K562 (cell line): ENCODE data around the gene XPC. TPM values are rescaled to one million over a fixed set of nuclear protein-coding genes. Genes with fewer than 3 reads are reported as not detected.

Experiments
- EHMT2 ChIP-seq: fragments of 450-650 bp; IDR thresholded peaks from 2 replicates; pipeline ENCODE4 v1.6.1; 2018; ENCODE audit warnings: antibody characterized with exemption
- HMG20B ChIP-seq: fragments of 250-450 bp; sonication (Bioruptor Pico); IDR thresholded peaks from 2 replicates; pipeline ENCODE4 v1.5.0; 2021; ENCODE audit warnings: mild to moderate bottlenecking
- JUN ChIP-seq, 2 experiments: sonication (generic) in 1 of 2; formaldehyde crosslinking in 1 of 2; IDR thresholded peaks; 2 replicates each; pipeline versions ENCODE4 v1.6.1 to v1.8.0; 2012 to 2022; ENCODE audit warnings: borderline replicate concordance in 2 of 2, mild to moderate bottlenecking in 2 of 2, improper control_type of control experiment in 1 of 2, low read depth in 1 of 2, low read length in 1 of 2, missing genetic modification reagents in 1 of 2
- NCOA4 ChIP-seq: fragments of 450-650 bp; IDR thresholded peaks from 2 replicates; pipeline ENCODE4 v1.6.1; 2018; ENCODE audit warnings: mild to moderate bottlenecking; ENCODE audit not compliant: partially characterized antibody
- SNIP1 ChIP-seq: fragments of 450-650 bp; IDR thresholded peaks from 2 replicates; pipeline ENCODE4 v1.7.1; 2017; ENCODE audit warnings: low read depth, mild to moderate bottlenecking
- TAL1 ChIP-seq: fragments of 450-650 bp; IDR thresholded peaks from 2 replicates; pipeline ENCODE4 v1.6.1; 2016; ENCODE audit warnings: mild to moderate bottlenecking
- polyA plus RNA-seq, 8 experiments: library from polyadenylated mRNA; depleted of rRNA in 4 of 8; stranded (reverse) in 5 of 8; unstranded in 3 of 8; fragments of >200 nt; fragmentation: Nextera tagmentation in 2 of 8; fragmentation: Illumina TruSeq in 1 of 8; extraction: Ambion mirVana in 2 of 8; extraction: Trizol in 1 of 8; gene quantifications; 2 replicates each; pipeline versions ENCODE4 v1.2.1 to v1.2.3, GENCODE V29; 2011 to 2014; ENCODE audit warnings: inconsistent platforms in 1 of 8, missing spikeins in 1 of 8
- total RNA-seq, 7 experiments: library from RNA; depleted of rRNA in 6 of 7; stranded (reverse); fragments of >200 nt in 6 of 7; fragmentation: Illumina TruSeq in 2 of 7; extraction: Trizol in 2 of 7; gene quantifications; 2 replicates each; pipeline versions ENCODE4 v1.2.1 to v1.2.3, GENCODE V29; 2011 to 2021; ENCODE audit warnings: low replicate concordance in 1 of 7
- TF ChIP-seq, protein P1 (sequence below): fragments of 450-650 bp; IDR thresholded peaks from 2 replicates; pipeline ENCODE4 v1.6.1; 2016; ENCODE audit warnings: mild to moderate bottlenecking
- TF ChIP-seq, protein P2 (sequence below): fragments of 250-450 bp; sonication (Bioruptor Pico); IDR thresholded peaks from 2 replicates; pipeline ENCODE4 v1.5.0; 2021
- TF ChIP-seq, protein P3 (sequence below): fragments of 450-650 bp; formaldehyde crosslinking; IDR thresholded peaks from 2 replicates; pipeline ENCODE4 v1.4.0; 2022; ENCODE audit warnings: missing genetic modification characterization
- TF ChIP-seq, protein P4 (sequence below): fragments of 450-650 bp; IDR thresholded peaks from 2 replicates; pipeline ENCODE4 v1.7.0; 2016; ENCODE audit warnings: borderline replicate concordance
- TF ChIP-seq, protein P5 (sequence below), 2 experiments: fragments of 450-650 bp; IDR thresholded peaks; 2 replicates each; pipeline ENCODE4 v1.6.1; 2016; ENCODE audit warnings: mild to moderate bottlenecking in 2 of 2, borderline replicate concordance in 1 of 2, low read depth in 1 of 2, moderate library complexity in 1 of 2

XPC gene
- total and polyA plus RNA-seq, 9 of the 15 experiments (the other 6 are each of a cell fraction or from before 2014, with no cell fraction given), result 3.8 to 54.7 (median 41.3) TPM

DNA sequence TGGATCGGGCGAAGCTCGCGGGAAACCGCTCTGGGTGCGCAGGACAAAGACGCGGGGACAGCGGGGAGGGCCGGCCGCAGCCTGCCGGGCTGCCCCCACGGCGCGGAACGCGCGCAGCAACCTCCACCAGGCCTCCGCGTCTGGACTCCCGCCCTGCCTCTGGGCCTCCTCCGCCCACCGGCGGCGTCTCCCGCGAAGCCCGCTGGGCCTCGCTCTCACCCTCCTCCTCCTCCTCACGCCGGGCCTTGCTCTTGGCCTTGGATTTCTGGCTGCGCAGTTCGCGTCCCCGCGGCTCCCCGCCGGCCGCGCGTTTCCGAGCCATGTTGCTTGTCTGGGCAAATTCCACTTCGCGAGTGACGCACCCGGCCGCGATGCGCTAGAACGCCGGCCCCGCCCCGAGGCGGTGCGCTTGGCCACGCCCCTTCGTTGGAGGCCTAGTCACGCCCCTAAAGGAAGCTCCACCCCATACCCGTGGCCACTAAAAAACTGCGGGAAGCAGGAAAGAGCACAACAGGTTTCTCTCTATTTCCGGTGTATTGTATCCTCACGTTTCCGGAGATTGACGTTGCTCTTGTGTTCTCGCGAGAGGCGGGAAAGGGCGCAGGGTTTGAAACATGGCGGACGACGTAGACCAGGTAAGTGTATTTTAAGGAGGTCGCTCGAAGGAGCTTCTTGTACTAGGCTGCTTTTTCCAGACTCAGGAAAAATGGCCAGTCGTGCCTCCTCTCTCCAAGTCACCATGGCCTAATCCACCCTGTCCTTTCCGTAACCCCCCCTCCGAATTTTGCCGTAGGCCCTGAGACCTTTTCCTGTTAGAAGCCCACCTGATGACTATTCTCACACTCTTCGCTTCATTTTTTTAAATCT lies at the start of gene XPC, which contains the start of gene LSM3 (continued):
- TF ChIP-seq, protein P1, sequence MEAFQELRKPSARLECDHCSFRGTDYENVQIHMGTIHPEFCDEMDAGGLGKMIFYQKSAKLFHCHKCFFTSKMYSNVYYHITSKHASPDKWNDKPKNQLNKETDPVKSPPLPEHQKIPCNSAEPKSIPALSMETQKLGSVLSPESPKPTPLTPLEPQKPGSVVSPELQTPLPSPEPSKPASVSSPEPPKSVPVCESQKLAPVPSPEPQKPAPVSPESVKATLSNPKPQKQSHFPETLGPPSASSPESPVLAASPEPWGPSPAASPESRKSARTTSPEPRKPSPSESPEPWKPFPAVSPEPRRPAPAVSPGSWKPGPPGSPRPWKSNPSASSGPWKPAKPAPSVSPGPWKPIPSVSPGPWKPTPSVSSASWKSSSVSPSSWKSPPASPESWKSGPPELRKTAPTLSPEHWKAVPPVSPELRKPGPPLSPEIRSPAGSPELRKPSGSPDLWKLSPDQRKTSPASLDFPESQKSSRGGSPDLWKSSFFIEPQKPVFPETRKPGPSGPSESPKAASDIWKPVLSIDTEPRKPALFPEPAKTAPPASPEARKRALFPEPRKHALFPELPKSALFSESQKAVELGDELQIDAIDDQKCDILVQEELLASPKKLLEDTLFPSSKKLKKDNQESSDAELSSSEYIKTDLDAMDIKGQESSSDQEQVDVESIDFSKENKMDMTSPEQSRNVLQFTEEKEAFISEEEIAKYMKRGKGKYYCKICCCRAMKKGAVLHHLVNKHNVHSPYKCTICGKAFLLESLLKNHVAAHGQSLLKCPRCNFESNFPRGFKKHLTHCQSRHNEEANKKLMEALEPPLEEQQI, result no peak
- TF ChIP-seq EHMT2 (no peak), TAL1 (no peak), HMG20B (CRISPR knock-in tag) (no peak), SNIP1 (no peak), JUN (IDR thresholded peaks at IDR 0.05; ENCODE audit: borderline replicate concordance, low read depth, low read length) (no peak), JUN (CRISPR knock-in tag; IDR thresholded peaks at IDR 0.05; ENCODE audit: borderline replicate concordance) (peak; percentile 24; the same call in 1 of the 2 replicates), NCOA4 (no peak)
- TF ChIP-seq, protein P2, sequence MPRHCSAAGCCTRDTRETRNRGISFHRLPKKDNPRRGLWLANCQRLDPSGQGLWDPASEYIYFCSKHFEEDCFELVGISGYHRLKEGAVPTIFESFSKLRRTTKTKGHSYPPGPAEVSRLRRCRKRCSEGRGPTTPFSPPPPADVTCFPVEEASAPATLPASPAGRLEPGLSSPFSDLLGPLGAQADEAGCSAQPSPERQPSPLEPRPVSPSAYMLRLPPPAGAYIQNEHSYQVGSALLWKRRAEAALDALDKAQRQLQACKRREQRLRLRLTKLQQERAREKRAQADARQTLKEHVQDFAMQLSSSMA, result peak; percentile 75; the same call in 1 of the 2 replicates
- TF ChIP-seq, protein P3, sequence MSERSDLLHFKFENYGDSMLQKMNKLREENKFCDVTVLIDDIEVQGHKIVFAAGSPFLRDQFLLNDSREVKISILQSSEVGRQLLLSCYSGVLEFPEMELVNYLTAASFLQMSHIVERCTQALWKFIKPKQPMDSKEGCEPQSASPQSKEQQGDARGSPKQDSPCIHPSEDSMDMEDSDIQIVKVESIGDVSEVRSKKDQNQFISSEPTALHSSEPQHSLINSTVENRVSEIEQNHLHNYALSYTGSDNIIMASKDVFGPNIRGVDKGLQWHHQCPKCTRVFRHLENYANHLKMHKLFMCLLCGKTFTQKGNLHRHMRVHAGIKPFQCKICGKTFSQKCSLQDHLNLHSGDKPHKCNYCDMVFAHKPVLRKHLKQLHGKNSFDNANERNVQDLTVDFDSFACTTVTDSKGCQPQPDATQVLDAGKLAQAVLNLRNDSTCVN (CRISPR knock-in tag), result no peak
- TF ChIP-seq, protein P4, sequence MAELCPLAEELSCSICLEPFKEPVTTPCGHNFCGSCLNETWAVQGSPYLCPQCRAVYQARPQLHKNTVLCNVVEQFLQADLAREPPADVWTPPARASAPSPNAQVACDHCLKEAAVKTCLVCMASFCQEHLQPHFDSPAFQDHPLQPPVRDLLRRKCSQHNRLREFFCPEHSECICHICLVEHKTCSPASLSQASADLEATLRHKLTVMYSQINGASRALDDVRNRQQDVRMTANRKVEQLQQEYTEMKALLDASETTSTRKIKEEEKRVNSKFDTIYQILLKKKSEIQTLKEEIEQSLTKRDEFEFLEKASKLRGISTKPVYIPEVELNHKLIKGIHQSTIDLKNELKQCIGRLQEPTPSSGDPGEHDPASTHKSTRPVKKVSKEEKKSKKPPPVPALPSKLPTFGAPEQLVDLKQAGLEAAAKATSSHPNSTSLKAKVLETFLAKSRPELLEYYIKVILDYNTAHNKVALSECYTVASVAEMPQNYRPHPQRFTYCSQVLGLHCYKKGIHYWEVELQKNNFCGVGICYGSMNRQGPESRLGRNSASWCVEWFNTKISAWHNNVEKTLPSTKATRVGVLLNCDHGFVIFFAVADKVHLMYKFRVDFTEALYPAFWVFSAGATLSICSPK, result no peak
- TF ChIP-seq, protein P5, sequence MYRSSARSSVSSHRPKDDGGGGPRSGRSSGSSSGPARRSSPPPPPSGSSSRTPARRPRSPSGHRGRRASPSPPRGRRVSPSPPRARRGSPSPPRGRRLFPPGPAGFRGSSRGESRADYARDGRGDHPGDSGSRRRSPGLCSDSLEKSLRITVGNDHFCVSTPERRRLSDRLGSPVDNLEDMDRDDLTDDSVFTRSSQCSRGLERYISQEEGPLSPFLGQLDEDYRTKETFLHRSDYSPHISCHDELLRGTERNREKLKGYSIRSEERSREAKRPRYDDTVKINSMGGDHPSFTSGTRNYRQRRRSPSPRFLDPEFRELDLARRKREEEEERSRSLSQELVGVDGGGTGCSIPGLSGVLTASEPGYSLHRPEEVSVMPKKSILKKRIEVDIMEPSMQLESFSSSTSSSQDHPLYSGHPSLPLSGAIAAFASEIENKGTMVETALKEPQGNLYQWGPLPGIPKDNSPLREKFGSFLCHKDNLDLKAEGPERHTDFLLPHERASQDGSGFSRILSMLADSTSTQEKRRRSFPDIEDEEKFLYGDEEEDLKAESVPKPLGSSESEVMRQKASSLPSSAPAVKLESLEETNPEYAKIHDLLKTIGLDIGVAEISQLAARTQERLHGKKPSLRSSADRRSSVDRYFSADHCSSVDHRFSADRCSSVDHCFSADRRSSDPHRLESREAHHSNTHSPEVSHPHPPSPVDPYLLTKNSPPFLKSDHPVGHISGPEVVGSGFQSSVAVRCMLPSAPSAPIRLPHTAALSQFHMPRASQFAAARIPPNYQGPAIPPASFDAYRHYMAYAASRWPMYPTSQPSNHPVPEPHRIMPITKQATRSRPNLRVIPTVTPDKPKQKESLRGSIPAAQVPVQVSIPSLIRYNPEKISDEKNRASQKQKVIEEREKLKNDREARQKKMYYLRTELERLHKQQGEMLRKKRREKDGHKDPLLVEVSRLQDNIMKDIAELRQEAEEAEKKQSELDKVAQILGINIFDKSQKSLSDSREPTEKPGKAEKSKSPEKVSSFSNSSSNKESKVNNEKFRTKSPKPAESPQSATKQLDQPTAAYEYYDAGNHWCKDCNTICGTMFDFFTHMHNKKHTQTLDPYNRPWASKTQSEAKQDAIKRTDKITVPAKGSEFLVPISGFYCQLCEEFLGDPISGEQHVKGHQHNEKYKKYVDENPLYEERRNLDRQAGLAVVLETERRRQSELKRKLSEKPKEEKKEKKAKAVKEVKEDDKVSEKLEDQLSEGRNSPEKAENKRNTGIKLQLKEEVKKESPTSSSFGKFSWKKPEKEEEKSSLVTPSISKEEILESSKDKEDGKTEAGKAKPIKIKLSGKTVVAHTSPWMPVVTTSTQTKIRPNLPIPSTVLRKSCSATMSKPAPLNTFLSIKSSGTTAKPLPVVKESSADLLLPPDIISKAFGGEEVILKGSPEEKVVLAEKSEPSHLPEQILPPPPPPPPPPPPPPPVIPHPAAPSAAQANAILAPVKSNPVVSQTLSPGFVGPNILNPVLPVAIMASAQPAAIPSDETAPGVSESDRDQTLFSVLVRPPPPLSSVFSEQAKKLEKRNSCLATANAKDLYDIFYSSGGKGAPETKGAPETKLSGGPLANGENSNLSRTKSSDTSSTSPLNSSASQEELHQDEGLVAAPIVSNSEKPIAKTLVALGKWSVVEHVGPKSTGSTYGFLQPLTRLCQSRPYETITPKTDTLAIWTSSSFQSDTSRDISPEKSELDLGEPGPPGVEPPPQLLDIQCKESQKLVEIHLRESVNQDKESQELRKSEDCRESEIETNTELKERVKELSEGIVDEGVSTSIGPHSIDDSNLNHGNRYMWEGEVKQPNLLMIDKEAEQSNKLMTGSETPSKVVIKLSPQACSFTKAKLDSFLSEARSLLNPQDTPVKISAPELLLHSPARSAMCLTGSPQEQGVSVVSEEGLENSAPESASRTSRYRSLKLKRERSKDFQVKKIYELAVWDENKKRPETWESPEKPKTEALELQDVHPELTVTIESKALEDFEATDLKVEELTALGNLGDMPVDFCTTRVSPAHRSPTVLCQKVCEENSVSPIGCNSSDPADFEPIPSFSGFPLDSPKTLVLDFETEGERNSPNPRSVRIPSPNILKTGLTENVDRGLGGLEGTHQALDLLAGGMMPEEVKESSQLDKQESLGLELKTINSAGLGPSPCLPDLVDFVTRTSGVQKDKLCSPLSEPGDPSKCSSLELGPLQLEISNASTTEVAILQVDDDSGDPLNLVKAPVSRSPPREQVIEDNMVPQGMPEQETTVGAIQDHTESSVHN (IDR thresholded peaks at IDR 0.05; ENCODE audit: borderline replicate concordance in 1 of 2, low read depth in 1 of 2), result no peak
